Thoracic aorta (tissue), 2 donors: ENCODE measurements around the gene ATRAID. TPM values are rescaled to one million over a fixed set of nuclear protein-coding genes. Genes with fewer than 3 reads are reported as not detected.
A peak's percentile ranks its signal among the peaks of the same experiment; 100 is the strongest.

Source experiments
- ATAC-seq: fragments of 150-250 bp; one replicate; pipeline ENCODE4 v1.8.0; 2017; ENCODE audit warnings: low read depth; ENCODE audit not compliant: insufficient number of reproducible peaks, low FRiP score
- DNase-seq: peaks from one replicate; pipeline ENCODE4 v3.0.0-alpha.2; 2020; ENCODE audit warnings: low spot score
- H3K27ac ChIP-seq, 2 donors: fragments of 200-600 bp; sonication (generic); 1 replicate in 1 of 2; 2 replicates in 1 of 2; pipeline ENCODE4 v1.5.1; 2016; ENCODE audit warnings: mild to moderate bottlenecking in 2 of 2, moderate library complexity in 2 of 2
- H3K27me3 ChIP-seq: fragments of 200-600 bp; sonication (generic); replicated peaks from 2 replicates; pipeline ENCODE4 v1.6.0; 2016; ENCODE audit warnings: mild to moderate bottlenecking; ENCODE audit not compliant: insufficient read depth
- H3K36me3 ChIP-seq: fragments of 200-600 bp; sonication (generic); one replicate; pipeline ENCODE4 v1.5.1; 2016
- H3K4me1 ChIP-seq, 2 donors: fragments of 200-600 bp; sonication (generic); 1 replicate in 1 of 2; 2 replicates in 1 of 2; pipeline versions ENCODE4 v1.5.1 to v1.6.0; 2016; ENCODE audit warnings: low read depth in 2 of 2, mild to moderate bottlenecking in 1 of 2; ENCODE audit not compliant: control insufficient read depth in 1 of 2
- H3K4me3 ChIP-seq: fragments of 200-600 bp; sonication (generic); 2 replicates; pipeline ENCODE4 v1.5.1; 2016; ENCODE audit warnings: mild to moderate bottlenecking
- H3K9me3 ChIP-seq: fragments of 200-600 bp; sonication (generic); 2 replicates; pipeline ENCODE4 v1.5.1; 2016
- CTCF ChIP-seq: fragments of 200-600 bp; sonication (generic); IDR thresholded peaks from one replicate; pipeline ENCODE4 v1.5.1; 2019; ENCODE audit warnings: antibody characterized with exemption
- total RNA-seq, 2 donors: library from RNA; depleted of rRNA; stranded (reverse); fragments of >200 nt; gene quantifications; one replicate each; pipeline versions ENCODE4 v1.1.0 to v1.2.3, GENCODE V29; 2016

The ATRAID gene
- total RNA-seq, 2 donors from 2014 or later, result 90.0 to 174 TPM

- H3K27ac ChIP-seq, result no peak overlapping the region
- DNase-seq, result no peak
- peaks cover 11 to 38% of the 10 kb centered on the region in 2 donors for H3K4me1 ChIP-seq
- H3K27me3 ChIP-seq, result peaks cover 13% of the 10 kb centered on the region
- H3K4me3 ChIP-seq, result peak overlapping the region; percentile 71
- H3K36me3 ChIP-seq, result no peaks in the 10 kb centered on the region
- no peak for TF ChIP-seq CTCF
- no peaks in the 10 kb centered on the region for H3K9me3 ChIP-seq
- no peak for ATAC-seq
Measured at GRCh38 chr2:27264253-27264752, 52.5 kb downstream of the ATRAID start.

- H3K27me3 ChIP-seq, result peaks cover 13% of the 10 kb centered on the region
- no peaks in the 10 kb centered on the region for H3K36me3 ChIP-seq
- DNase-seq, result no peak
- no peak overlapping the region for H3K27ac ChIP-seq
- no peak for ATAC-seq
- H3K4me1 ChIP-seq, result peaks cover 11 to 38% of the 10 kb centered on the region in 2 donors
- peak overlapping the region; percentile 71 for H3K4me3 ChIP-seq
- peak; percentile 43 for TF ChIP-seq CTCF
- H3K9me3 ChIP-seq, result no peaks in the 10 kb centered on the region
Measured at GRCh38 chr2:27264753-27265535, 53.1 kb downstream of the ATRAID start.

GRCh38 chr2:27265536-27265870 is 53.7 kb downstream of the ATRAID start:
- DNase-seq (no peak), ATAC-seq (no peak)
- no peak overlapping the region for H3K27ac ChIP-seq
- TF ChIP-seq CTCF, result no peak
- peaks cover 13% of the 10 kb centered on the region for H3K27me3 ChIP-seq
- no peaks in the 10 kb centered on the region for H3K9me3 ChIP-seq
- no peak overlapping the region for H3K4me3 ChIP-seq
- H3K4me1 ChIP-seq, result peaks cover 11 to 38% of the 10 kb centered on the region in 2 donors
- no peaks in the 10 kb centered on the region for H3K36me3 ChIP-seq

Other genes with a start within 250 kb of the ATRAID start
- 10 to 100 TPM in 1 of 2 donors, 1 to 10 TPM in 1; 9.1 to 29.9 TPM for gene MAPRE3, start 241.4 kb upstream of the ATRAID start, total RNA-seq
- 10 to 100 TPM; 68.2 to 84.4 TPM for gene TMEM214, start 179.1 kb upstream of the ATRAID start, total RNA-seq
- 10 to 100 TPM in 1 of 2 donors, 1 to 10 TPM in 1; 7.8 to 10.8 TPM for gene AGBL5, start 160.4 kb upstream of the ATRAID start, total RNA-seq
- gene OST4, start 140.4 kb upstream of the ATRAID start, total RNA-seq, result 100 to 1,000 TPM; 147 to 272 TPM
- 100 to 1,000 TPM; 231 to 309 TPM for gene EMILIN1, start 133.4 kb upstream of the ATRAID start, total RNA-seq
- 1 to 10 TPM; 1.5 to 2.6 TPM for gene KHK, start 125.3 kb upstream of the ATRAID start, total RNA-seq
- 10 to 100 TPM; 18.8 to 19.8 TPM for gene CGREF1, start 92.9 kb upstream of the ATRAID start, total RNA-seq
- gene ABHD1, start 88.2 kb upstream of the ATRAID start, total RNA-seq, result under 1 TPM in 1 of 2 donors, not detected in 1; 0.27 TPM
- gene PREB, start 77.4 kb upstream of the ATRAID start, total RNA-seq, result 10 to 100 TPM; 64.3 to 92.3 TPM
- gene PRR30, start 72.6 kb upstream of the ATRAID start, total RNA-seq, result not detected
- not detected for gene TCF23, start 63.0 kb upstream of the ATRAID start, total RNA-seq
- gene SLC5A6, start 227 bp downstream of the ATRAID start, total RNA-seq, result 10 to 100 TPM; 26.0 to 51.2 TPM
- gene CAD, start 5.3 kb downstream of the ATRAID start, total RNA-seq, result 10 to 100 TPM; 16.2 to 25.0 TPM
- 1 to 10 TPM; 4.4 to 8.5 TPM for gene SLC30A3, start 51.0 kb downstream of the ATRAID start, total RNA-seq
- under 1 TPM in 1 of 2 donors, not detected in 1; 0.68 TPM for gene DNAJC5G, start 63.4 kb downstream of the ATRAID start, total RNA-seq
- 1 to 10 TPM in 1 of 2 donors, under 1 TPM in 1; 0.41 to 2.5 TPM for gene TRIM54, start 70.4 kb downstream of the ATRAID start, total RNA-seq
- 1 to 10 TPM in 1 of 2 donors, not detected in 1; 1.8 TPM for gene UCN, start 96.4 kb downstream of the ATRAID start, total RNA-seq
- gene MPV17, start 111.1 kb downstream of the ATRAID start, total RNA-seq, result 10 to 100 TPM; 58.1 to 68.1 TPM
- 10 to 100 TPM; 56.6 to 58.8 TPM for gene GTF3C2, start 144.7 kb downstream of the ATRAID start, total RNA-seq
- 10 to 100 TPM; 31.5 to 55.4 TPM for gene EIF2B4, start 158.3 kb downstream of the ATRAID start, total RNA-seq
- 100 to 1,000 TPM in 1 of 2 donors, 10 to 100 TPM in 1; 84.4 to 133 TPM for gene SNX17, start 158.6 kb downstream of the ATRAID start, total RNA-seq
- 10 to 100 TPM; 10.7 to 10.9 TPM for gene ZNF513, start 168.7 kb downstream of the ATRAID start, total RNA-seq
- 10 to 100 TPM; 50.2 to 50.4 TPM for gene PPM1G, start 197.6 kb downstream of the ATRAID start, total RNA-seq
- 10 to 100 TPM; 61.5 to 77.7 TPM for gene NRBP1, start 216.6 kb downstream of the ATRAID start, total RNA-seq
- under 1 TPM in 1 of 2 donors, not detected in 1; 0.68 TPM for gene KRTCAP3, start 230.3 kb downstream of the ATRAID start, total RNA-seq